ENCODE data around the gene SLC26A11. TPM values are rescaled to one million over a fixed set of nuclear protein-coding genes. Genes with fewer than 3 reads are reported as not detected.

The SLC26A11 gene
- total RNA-seq, 1 donor from 2014 or later = 7.9 TPM

DNA sequence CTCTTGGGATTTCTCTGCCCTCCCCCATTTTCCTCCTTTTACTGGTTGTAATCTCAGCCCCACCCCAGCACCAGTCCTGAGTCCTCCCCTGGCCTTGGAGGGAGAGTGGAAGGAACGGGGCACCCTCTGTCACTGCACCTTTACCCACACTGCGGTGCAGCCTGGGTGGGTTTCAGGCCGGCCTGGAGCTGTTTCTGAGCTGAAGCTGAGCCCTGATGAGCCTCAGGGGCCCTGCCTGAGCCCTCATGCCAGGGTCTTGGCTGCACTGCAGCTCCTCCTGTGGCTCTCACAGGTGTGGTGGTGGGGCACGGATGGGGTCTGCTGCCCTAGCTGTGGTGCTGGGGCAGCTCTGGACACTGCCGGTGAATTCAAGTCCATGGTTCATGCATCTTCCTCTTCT is 74.9 kb downstream of the SLC26A11 start:
- no peaks in the 10 kb centered on the region for H3K79me2 ChIP-seq (ENCODE audit: low read depth)
- peaks cover 17% of the 10 kb centered on the region for H3K4me1 Mint-ChIP-seq
- H3K4me2 ChIP-seq = no peak overlapping the region
- no peak overlapping the region for H3K27ac ChIP-seq
- H3K36me3 Mint-ChIP-seq = peaks cover 18% of the 10 kb centered on the region
- no peaks in the 10 kb centered on the region for H3K9me3 Mint-ChIP-seq
- no peaks in the 10 kb centered on the region for H3K36me3 ChIP-seq
- no peaks in the 10 kb centered on the region for H4K20me1 ChIP-seq (ENCODE audit: low read depth)
- TF ChIP-seq EZH2phosphoT487 (IDR thresholded peaks at IDR 0.05) = no peak
- TF ChIP-seq, protein P1, sequence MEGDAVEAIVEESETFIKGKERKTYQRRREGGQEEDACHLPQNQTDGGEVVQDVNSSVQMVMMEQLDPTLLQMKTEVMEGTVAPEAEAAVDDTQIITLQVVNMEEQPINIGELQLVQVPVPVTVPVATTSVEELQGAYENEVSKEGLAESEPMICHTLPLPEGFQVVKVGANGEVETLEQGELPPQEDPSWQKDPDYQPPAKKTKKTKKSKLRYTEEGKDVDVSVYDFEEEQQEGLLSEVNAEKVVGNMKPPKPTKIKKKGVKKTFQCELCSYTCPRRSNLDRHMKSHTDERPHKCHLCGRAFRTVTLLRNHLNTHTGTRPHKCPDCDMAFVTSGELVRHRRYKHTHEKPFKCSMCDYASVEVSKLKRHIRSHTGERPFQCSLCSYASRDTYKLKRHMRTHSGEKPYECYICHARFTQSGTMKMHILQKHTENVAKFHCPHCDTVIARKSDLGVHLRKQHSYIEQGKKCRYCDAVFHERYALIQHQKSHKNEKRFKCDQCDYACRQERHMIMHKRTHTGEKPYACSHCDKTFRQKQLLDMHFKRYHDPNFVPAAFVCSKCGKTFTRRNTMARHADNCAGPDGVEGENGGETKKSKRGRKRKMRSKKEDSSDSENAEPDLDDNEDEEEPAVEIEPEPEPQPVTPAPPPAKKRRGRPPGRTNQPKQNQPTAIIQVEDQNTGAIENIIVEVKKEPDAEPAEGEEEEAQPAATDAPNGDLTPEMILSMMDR (IDR thresholded peaks at IDR 0.05) = no peak
- no peak overlapping the region for H2AFZ ChIP-seq (replicated peaks)
- H3K9me3 ChIP-seq (ENCODE audit: low read depth) = no peaks in the 10 kb centered on the region
- no peak for DNase-seq (ENCODE audit: low spot score)
- no peak overlapping the region for H3K27ac Mint-ChIP-seq
- no peak overlapping the region for H3K4me3 Mint-ChIP-seq
- no peaks in the 10 kb centered on the region for H3K4me1 ChIP-seq
- no peaks in the 10 kb centered on the region for H3F3A ChIP-seq (ENCODE audit: low read depth)
- H3K9ac ChIP-seq = no peak overlapping the region
- no peak overlapping the region for H3K4me3 ChIP-seq
- no peaks in the 10 kb centered on the region for H3K27me3 ChIP-seq
- peaks cover under 1% of the 10 kb centered on the region for H3K27me3 Mint-ChIP-seq (ENCODE audit: insufficient read depth, low read depth)

DNA sequence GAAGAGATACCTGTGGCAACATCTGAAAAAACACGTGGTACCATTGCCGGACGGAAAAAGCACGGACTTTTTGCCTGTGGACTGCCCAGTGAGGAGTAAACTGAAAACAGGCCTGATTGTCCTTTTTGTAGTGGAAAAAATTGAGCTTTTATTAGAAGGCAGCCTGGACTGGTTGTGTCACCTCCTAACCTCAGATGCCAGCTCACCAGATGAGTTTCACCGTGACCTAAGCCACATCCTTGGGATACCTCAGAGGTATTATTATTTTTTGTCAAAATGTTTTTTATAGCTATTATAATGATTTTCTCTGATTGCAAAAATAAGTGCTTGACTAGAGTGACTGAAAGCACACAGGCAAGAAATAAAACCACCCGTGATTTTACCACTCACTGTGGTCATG is 75.3 kb downstream of the SLC26A11 start:
- H2AFZ ChIP-seq (replicated peaks) = no peak overlapping the region
- no peak overlapping the region for H3K4me3 Mint-ChIP-seq

DNA sequence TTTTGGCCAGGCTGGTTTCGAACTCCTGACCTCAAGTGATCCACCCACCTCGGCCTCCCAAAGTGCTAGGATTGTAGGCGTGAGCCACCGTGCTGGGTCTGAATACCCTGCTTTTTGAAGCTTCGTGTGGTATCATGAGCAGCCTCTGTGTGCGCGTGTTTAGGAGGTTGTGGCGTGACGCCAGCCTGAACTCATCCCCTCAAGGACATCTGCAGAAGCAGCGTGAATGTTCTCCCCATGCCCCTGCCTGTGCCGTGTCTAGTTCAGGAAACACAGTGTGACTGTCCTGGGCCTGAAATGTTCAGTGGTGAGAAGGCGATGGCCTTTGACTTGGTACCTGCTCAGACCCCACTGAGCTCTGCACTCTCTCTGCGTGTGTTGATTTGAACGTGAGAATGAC is 76.0 kb downstream of the SLC26A11 start:
- Histone ChIP-seq H3K27me3 (no peaks in the 10 kb centered on the region), H4K20me1 (ENCODE audit: low read depth) (no peaks in the 10 kb centered on the region), H3K9ac (no peak overlapping the region), H3K27ac (no peak overlapping the region), H3K9me3 (ENCODE audit: low read depth) (no peaks in the 10 kb centered on the region), H3K4me3 (no peak overlapping the region), H3K4me1 (no peaks in the 10 kb centered on the region), H3K4me2 (no peak overlapping the region), H2AFZ (replicated peaks) (no peak overlapping the region), H3K79me2 (ENCODE audit: low read depth) (no peaks in the 10 kb centered on the region), H3F3A (ENCODE audit: low read depth) (no peaks in the 10 kb centered on the region), H3K36me3 (no peaks in the 10 kb centered on the region)
- Mint-ChIP-seq H3K27ac (peak overlapping the region; percentile 37), H3K9me3 (no peaks in the 10 kb centered on the region), H3K4me3 (no peak overlapping the region), H3K4me1 (peaks cover 16% of the 10 kb centered on the region), H3K27me3 (ENCODE audit: insufficient read depth, low read depth) (peaks cover 2% of the 10 kb centered on the region), H3K36me3 (peaks cover 21% of the 10 kb centered on the region)
- TF ChIP-seq EZH2 (IDR thresholded peaks at IDR 0.05) = no peak
- no peak for TF ChIP-seq EZH2phosphoT487 (IDR thresholded peaks at IDR 0.05)
- TF ChIP-seq, protein P1 (IDR thresholded peaks at IDR 0.05) = no peak
- no peak for DNase-seq (ENCODE audit: low spot score)

More for the DNA sequence above, 75.3 kb downstream of the SLC26A11 start:
- Histone ChIP-seq H3K27me3 (no peaks in the 10 kb centered on the region), H3F3A (ENCODE audit: low read depth) (no peaks in the 10 kb centered on the region), H3K36me3 (no peaks in the 10 kb centered on the region), H3K79me2 (ENCODE audit: low read depth) (no peaks in the 10 kb centered on the region), H4K20me1 (ENCODE audit: low read depth) (no peaks in the 10 kb centered on the region), H3K4me3 (no peak overlapping the region), H3K9me3 (ENCODE audit: low read depth) (no peaks in the 10 kb centered on the region), H3K9ac (no peak overlapping the region), H3K27ac (no peak overlapping the region), H3K4me1 (no peaks in the 10 kb centered on the region), H3K4me2 (no peak overlapping the region)
- Mint-ChIP-seq H3K9me3 (no peaks in the 10 kb centered on the region), H3K27me3 (ENCODE audit: insufficient read depth, low read depth) (peaks cover 2% of the 10 kb centered on the region), H3K36me3 (peaks cover 16% of the 10 kb centered on the region), H3K4me1 (peaks cover 17% of the 10 kb centered on the region), H3K27ac (no peak overlapping the region)
- TF ChIP-seq EZH2phosphoT487 (IDR thresholded peaks at IDR 0.05) (no peak), EZH2 (IDR thresholded peaks at IDR 0.05) (no peak)
- TF ChIP-seq, protein P1 (IDR thresholded peaks at IDR 0.05) = no peak
- DNase-seq (ENCODE audit: low spot score) = no peak
